GOT3 (cell line): ENCODE measurements around the gene GUCD1.

ENCODE experiments used
- DNase-seq: peaks from one replicate; lab custom pipeline; 2025; ENCODE audit warnings: mixed read lengths; lab: John Stamatoyannopoulos, UW

The GUCD1 gene

DNA sequence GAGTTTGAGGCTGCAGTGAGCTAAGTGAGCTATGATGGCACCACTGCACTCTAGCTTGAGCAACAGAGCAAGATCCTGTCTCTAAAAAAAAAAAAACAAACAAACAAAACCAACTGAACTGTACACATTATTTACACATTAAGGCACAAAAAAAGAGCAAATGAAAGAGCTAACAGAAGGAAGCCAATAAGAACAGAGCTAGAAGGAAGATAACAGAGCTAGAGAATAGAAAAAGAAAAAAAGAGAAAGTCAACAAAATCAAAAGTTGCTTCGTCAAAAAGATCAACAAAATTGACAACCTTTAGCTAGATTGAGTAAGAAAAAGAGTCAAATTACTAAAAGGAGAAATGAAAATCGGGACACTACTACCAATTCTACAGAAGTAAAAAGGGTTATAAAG, 25.0 kb downstream of the GUCD1 start:
- no peak for DNase-seq

DNA sequence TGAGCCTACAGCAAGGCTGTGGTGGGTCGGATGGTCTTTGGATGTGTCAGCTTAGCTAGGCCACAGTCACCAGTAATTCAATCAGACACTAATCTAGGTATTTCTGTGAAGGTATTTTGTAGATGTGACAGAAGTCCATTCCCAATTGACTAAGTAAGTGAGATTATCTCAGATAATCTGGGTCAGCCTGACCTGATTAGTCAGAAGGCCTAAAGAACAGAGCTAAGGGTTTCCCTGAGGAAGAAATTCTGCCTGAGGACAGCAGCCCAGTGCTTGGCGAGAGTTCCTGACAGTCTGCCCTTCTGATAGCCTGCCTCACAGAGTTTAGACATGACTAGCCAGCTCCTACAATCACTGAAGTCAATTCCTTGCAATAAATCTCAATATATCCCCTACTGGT, 28.7 kb downstream of the GUCD1 start:
- no peak for DNase-seq

DNA sequence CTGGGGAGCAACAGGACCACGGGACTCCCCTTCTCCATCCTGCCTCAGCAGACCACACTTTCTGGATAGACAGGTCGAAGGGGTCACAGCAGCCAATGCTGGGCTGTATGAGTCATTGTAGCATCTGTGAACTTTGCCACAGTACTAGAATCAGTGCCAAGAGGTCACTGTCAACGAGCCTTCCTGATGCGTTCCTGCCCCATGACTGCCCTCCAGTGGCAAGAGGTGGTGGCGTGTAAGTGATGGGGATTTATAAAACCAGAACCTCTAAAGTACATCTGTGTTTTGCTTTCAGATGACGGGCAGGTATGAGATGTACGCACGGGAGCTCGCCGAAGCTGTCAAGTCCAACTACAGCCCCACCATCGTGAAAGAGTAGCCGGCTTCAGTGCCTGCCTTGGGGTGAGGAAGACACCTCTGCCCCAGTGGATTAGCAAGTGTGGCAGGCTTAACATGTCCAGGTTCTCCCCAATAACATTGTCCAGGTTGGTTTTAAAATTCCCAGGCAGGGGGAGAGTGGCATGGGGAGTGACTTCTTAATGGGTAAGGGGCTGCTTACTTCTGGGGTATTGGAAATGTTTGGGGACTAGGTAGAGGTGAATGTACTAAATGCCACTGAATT, 29.4 kb downstream of the GUCD1 start:
- DNase-seq = peak; percentile 41

DNA sequence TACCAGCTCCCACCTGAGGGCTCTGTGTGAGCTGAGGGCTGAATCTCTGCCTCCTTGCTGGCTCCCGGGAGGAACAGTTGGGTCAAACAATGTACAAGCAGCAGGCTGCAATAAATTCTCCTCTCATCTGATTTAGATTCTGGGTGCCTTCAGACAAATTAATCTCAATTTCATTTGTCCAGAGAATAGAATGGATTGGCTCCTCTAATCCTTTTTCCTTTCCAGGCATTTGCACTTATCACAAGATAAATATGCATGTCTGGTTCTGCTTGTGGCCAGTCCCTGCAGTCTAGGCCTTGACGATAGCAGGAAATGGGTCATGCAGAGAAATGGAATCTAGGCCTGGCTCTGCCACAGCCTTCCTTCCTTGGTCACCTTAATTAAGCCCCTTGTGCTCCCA, 31.1 kb downstream of the GUCD1 start:
- no peak for DNase-seq

DNA sequence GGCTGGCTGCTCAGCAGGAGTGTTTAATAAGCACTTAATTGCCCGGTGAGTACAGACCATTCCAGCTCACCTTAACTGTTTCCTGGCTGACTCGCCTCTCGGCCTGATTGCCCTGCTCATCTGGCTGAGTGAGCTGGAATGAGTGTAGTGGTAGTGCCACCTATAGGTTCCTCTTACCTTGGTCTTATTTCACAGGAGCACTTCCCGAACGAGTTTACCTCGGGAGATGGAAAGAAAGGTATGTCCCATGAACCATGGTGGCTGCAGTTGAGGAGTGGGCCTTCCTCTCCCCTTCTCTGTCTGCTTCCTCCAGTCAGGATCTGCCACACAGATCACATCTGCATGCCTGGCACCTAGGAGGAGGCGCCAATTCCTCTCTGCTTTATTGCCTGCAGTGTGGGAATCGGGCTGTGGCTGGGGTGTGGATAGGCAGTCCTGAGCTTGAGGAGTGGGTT, 33.1 kb downstream of the GUCD1 start:
- no peak for DNase-seq

DNA sequence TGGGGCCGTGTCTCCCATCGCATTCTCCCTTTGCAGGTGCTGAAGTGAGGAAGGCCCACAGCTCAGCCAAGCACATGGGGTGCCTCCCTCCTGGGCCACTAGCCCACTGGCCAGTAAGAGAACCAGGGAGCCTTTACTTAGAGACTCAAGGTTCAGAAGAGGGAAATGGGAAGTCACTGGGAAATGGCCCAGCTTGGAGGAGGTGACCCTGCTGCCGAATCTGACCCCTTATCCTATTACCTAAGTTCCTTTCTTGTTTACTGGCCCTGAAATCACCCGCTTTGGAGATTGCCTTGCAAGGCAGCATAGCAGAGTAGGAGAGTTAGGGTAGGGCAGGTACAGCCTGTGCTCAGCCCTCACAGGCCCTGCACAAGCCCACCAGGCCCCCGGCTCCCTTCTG, 35.4 kb downstream of the GUCD1 start:
- DNase-seq = no peak

DNA sequence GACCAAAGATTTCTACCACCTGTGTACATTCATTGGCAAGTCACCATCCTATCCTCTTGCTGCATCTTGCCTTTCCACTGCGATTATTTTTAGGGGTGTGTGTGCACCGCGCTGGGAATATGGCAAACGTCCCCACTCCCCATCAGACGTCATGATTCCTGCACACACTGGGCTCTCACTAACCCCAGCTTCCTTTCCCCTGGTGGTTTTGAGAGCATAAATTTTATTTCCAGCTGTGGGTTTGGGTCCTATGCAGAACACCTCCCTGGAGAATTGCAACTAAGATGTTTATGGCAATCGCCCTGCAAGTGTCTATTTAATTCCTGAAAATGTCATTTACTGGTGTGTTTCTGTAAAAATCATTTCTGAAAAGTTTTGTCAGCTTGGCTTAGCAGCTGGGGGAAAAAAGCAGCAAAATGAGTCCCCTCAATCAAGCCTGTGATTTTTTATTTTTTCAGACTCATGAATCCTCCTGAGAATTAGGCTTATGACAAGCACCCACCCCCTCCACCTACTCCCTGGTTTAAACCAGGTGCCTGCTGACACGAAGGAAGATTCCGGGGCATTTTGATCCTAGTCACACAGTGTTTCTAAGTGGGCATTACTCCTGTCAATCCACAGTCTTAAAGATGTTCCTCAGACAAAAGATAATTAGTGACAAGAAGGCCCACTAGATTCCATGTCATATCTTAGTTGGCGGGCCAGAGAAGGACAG, 36.0 kb downstream of the GUCD1 start:
- no peak for DNase-seq

DNA sequence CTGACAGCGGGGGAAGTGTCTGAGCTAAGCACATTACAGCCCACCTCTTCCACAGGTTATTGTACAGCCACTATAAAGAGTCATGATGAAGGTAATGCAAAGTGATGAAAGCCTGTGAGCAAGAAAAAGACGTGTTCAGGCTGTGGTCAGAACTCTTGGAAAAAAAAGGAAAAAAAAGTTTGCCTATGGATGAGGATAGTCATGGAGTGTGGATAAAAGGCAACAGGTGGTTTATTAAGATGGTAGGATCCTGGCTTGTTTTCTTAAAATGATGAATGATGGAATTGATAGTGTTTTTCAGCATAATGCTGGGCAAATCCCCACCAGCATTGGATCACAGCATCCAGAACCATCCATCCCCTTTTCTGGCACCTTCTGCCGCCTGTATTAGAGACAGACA, 36.7 kb downstream of the GUCD1 start:
- DNase-seq = no peak

DNA sequence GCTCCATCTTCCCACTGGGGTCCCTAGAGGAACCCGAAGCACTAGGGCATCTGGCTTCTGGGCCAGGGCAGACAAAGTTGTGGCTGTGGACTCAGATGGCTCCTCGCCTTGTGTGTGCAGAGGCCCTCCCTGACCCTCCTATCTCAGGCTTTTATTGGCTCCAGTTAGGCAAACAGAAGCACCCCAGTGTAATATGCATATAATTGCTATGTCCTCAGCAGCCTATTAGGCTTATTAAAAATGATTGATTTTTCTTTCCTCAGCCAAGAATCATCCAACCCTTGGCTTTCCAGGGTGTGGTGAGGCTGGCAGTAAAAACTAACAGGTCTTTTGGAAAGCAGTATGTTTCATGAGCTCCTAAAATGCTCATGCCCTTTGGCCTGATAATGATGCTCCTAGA, 37.5 kb downstream of the GUCD1 start:
- no peak for DNase-seq

DNA sequence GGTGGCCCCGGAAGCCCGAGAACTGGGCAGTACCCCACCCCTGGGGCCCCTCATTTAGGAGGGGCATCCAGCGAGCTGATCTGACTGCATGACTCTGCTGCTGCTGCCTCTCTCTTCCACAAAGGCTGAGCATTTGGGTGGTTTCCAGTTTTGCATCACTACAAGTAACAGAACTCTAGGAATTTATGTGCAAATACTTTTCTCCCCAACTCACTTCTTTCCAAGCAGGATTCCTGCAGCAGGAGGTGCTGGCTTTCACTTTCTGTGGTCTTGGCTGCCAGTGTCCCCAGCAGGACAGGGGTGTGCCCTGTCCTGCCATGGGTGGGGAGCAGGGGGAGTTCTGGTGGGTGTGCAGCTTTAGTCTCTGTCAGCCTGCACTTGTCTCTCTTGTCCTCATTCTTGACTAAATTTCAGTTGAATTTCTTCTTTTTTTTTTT, 38.6 kb downstream of the GUCD1 start:
- no peak for DNase-seq

DNA sequence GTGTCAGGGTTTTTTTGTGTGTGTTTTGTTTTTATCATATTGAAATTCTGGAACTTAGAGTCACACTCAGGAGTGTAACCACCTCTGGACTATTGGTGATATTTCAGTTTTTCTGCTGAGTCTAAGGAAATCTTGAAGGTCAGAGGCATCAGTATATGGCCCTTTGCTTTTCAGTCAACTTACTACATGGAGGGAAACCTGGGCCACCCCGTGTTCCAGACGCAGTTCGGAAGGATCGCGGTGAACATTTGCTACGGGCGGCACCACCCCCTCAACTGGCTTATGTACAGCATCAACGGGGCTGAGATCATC, 40.0 kb downstream of the GUCD1 start:
- no peak for DNase-seq

DNA sequence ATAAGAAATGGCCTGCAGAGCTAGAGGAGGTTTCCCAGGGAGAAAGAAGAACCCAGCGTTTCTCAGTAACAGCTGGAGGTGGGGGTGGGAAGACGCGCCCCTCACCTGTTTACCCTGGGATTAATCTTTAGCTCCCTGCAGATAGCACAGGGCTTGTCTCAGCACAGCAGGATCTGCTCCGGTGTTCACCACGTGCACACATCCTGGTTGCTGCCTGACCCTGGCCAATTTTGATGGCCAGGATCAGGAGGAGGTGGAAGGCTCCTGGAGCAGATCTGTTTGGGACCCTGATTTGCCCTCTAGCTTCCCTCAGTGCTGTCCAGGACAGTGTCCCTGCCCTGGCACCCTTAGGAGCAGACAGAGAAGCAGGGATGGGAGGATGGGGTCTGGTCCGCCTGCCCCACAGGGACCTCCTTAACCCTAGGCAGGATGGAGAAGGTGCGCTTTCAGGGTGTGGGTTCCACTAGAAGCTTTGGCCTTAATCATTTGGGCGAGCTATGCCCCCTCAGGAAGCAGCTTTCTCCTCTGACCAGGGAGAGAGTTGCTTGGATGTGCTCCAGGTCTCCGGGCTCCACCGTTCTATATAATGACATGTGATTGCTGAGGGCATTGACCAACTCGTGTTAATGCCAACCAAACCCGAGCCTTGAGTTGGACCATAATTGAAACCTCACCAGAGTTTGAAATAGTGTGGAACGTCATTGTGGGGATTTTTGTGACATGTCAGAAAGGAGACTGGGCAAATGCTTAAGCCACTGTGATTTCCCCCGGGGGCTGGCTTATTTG, 40.5 kb downstream of the GUCD1 start:
- no peak for DNase-seq

DNA sequence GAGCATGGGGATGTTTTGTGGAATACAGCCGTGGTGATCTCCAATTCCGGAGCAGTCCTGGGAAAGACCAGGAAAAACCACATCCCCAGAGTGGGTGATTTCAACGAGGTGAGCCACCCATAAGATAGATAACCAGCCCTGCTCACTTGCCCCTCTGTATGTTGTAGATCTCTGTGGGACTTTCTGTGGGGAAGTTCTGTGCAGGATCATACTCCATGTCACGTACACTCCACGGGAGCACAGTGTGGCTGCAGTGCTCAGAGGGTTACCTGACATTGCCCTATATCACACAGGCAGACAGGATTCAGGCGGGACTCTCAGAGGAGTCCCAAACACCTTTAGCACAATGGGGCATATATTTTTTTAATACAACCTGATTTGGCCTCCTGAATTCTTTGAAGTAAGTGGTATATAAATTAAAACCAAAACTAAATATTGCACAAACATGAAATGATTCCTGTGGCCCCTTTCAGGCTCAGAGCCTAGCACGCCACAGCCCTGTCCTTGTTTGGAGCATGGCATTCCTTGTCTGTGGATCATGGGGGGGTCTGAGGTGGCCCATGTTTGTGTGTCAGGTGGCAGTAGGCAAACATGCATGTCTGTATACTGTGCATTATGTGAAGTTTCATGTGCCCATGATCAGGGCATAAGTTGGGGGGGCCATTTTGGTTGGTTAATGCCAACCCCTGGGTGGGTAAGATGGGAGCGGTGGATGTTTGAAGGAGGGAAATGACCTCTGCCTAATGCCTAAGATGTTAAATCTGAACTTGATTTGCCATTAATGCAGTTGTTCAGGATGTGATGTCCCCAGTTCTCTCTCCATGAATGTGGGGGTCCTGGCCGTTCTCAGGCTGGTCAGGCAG, 41.3 kb downstream of the GUCD1 start:
- DNase-seq = no peak

DNA sequence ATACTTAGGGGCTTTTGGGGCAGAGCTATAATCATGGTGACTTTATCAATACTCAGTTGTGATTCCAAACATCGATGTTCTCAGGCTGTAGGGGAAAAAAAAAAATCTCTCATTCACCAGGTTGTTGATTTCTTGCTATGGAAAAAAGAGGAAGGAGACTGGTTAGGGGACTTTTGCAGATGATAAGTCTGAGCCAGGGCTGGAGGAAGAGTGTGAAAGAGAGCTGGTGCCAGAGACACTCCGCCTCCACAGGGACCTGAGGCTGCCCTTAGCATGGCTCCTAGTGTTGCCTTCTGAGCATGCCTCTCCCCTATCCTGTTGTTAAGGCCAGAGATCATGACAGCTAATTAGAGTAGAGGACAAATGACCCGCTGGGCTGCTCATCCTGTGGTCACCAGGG, 42.9 kb downstream of the GUCD1 start:
- no peak for DNase-seq

DNA sequence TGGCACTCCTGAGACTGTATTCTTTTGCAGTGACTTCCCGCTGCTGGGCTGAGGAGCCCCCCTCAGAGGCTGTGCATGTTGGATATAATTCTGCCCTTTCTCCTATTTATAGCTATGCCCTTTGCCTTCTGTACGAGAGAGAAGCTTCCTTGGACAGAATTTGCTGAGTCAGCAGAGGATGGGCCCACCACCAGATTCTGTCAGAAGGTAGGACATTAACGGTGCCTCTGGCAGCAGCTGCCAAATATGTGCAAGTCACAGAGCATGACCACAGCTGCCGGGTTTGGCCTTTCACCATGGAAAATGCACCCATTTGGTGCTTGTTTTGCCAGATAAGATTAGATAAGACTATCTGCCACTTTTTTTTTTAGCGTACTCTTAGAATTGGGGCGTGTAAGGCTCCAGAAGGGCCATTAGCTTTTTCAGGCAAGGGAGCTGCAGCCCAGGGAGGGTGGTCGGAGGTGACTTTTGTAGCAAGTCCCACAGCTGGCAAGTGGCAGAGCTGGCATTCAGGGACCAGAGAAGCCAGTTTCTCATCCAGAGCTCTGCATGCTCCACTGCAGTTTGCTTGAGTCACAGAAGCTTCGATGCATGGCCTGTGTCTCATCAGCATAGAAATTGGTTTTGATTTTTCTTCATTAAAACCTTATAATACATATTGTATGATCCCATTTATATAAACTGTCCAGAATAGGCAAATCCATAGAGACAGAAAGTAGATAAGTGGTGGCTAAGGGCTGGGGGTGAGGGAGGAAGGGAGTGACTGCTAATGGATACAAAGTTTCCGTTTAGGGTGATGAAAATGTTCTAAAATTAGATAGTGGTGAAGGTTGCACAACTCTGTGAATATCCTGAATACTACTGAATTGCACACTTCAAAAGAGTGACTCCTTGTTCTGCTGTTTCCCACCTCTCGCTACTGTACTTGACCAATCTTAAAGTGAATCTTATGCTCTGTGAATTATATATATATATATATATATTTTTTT, 44.0 kb downstream of the GUCD1 start:
- DNase-seq = no peak

DNA sequence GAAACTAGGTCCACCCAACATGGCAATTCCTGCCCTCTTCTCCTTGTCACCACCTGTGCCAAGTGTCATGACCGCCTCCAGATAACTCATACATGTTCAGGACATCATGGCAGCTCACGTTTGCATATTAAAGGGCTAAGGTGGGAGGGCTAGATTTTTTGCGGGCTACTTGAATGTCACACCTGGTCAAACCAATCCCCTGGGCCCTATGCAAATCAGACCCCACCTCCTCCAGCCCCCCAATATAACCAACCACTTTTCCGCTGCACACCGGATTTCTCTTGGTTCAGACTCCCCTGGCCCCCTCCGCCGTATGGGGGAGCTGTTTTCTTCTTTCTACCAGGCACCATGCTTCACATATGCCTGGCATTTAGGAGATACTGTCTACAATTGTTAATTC, 47.2 kb downstream of the GUCD1 start:
- no peak for DNase-seq

DNA sequence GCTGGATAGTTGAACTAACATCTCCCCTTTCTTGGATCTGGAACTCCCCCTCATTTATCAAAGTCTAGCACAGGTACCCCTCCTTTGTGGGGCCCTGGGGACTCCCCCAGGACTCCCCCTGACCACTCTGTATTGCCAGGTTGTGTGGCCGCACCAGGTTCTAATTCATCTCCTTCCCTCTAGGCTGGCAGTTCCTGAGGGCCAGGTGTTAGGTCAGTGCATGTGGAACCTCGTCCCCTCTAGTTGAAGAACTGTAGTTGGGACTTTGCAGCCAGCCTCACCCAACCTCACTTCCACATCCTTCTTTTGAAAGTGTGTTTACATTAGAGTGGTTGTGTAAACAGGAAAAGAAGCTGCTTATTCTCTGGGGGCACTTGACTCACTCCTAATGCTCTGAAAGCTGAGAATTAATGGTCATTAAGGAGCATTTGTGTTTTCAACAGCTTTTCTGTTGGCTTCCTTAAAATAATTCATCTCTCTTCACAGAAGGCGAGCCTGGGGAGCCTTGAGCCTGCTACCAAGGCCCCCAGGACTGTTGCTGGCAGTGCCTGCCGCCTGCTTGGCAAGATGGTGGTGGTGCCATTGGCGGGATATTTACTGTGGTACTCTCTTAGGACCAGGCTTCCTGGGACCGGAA, 48.0 kb downstream of the GUCD1 start:
- no peak for DNase-seq

DNA sequence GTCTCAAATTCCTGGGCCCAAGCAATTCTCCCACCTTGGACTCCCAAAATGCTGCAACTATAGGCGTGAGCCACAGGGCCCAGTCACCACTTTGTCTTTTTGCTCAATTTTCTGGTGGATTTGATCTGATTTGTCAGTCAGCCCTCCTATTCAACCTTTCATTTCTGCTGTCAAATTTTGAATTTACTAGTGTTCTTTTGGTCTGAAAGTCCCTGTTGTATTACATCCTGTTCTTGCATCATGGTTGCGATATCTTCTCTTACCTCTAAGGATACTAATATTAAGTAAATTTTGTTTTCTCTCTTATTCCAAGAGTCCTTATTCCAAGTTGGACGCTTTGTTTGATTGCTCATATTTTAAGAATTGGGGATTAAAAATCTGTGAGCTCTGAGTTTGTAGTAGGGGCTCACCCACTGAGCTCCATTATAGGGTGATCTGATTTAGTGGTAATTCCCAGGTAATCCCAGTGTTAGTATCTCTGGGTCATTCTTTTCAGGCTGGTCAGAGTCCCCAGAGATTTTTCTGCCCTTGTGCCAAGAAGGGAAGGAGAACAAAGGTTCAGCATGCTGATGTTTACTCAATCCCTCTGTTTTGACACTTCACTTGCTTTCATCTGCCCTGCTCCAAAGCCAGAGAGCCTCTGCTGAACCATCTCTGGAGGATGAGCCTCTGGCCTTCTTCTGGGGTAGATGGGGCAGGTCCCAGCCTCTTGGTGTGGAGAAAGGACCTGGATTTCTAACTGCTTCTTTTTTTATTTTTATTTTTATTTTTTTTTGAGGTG, 49.8 kb downstream of the GUCD1 start:
- DNase-seq = no peak

DNA sequence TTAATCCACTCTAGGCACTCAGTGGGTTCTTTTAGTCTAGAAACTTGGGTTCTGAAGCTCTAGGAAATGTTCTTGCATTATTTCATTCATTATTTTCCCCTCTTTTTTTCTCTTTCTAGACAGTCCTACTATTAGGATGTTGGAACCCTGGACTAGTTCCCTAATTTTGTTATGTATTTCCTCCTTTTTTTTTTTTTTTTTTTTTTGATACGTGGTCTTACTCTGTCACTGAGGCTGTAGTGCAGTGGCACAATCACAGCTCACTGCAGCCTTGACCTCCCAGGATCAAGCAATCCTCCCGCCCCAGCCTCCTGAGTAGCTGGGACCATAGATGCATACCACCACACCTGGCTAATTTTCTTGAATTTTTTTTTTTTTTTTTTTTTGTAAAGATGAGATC, 50.4 kb downstream of the GUCD1 start:
- DNase-seq = no peak

DNA sequence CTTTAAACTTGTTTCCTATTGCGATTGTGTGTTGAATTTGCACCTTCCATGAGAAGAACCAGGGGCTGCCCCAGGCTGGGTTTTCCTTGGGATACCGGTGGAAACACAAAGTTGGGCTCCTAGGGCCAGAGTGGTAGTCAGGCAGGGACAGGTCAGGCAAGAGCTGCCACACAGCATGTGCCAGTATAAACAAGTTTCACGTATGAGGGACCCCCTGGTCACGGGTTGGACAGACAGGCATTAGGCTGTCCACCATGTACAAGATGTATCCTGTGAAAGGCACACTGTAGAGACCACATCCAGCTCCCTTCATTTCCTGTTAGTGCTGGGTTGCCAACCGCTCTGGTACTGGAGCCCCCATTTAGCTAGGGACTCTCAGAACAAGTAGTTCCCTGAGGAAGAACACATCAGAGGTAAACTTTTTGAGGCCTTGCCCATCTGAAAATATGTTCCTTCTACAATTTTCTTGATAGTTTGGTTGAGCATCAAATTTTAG, 51.0 kb downstream of the GUCD1 start:
- no peak for DNase-seq
